CD4-positive, alpha-beta T cell (primary cell): Measurements from ENCODE around the gene SNAP47. TPM values are rescaled to one million over a fixed set of nuclear protein-coding genes. Genes with fewer than 3 reads are reported as not detected.

Source experiments
- ATAC-seq: fragments of 200-7000 bp; cut with Tn5 transposase; one replicate; pipeline ENCODE4 v1.10.0; 2022; ENCODE audit warnings: mild to moderate bottlenecking; ENCODE audit not compliant: poor library complexity
- CTCF ChIA-PET: fragments of 350-600 bp; sonication (Branson Sonifier 250); formaldehyde crosslinking; loops from one replicate; lab custom pipeline; 2021; ENCODE audit warnings: antibody characterized with exemption, inconsistent platforms; lab: Charles Lee
- POLR2A ChIA-PET: fragments of 350-600 bp; sonication (Branson Sonifier 250); formaldehyde crosslinking; loops from one replicate; lab custom pipeline; 2021; ENCODE audit warnings: antibody characterized with exemption, inconsistent platforms; lab: Charles Lee
- DNase-seq, 14 experiments: peaks; one replicate each; pipeline ENCODE4 v3.0.0-alpha.2; 2013 to 2020; ENCODE audit warnings: mixed read lengths in 2 of 14
- H3K27ac ChIP-seq, 2 donors: one replicate each; pipeline versions ENCODE4 v1.5.1 to v1.7.0; 2013; ENCODE audit warnings: low read length in 2 of 2, low read depth in 1 of 2, mild to moderate bottlenecking in 1 of 2
- H3K27me3 ChIP-seq, 2 experiments: 1 replicate in 1 of 2; 2 replicates in 1 of 2; pipeline versions ENCODE4 v1.6.1 to v1.7.0; 2013; ENCODE audit warnings: low read length in 2 of 2, control low read depth in 1 of 2, mild to moderate bottlenecking in 1 of 2, moderate library complexity in 1 of 2; ENCODE audit not compliant: insufficient read depth in 2 of 2, control insufficient read depth in 1 of 2
- H3K36me3 ChIP-seq: one replicate; pipeline ENCODE4 v1.6.1; 2013; ENCODE audit warnings: low read length, control low read depth; ENCODE audit not compliant: insufficient read depth
- H3K4me1 ChIP-seq: one replicate; pipeline ENCODE4 v1.6.1; 2013; ENCODE audit warnings: low read length, control low read depth; ENCODE audit not compliant: insufficient read depth
- H3K4me3 ChIP-seq: one replicate; pipeline ENCODE4 v1.5.1; 2013; ENCODE audit warnings: mild to moderate bottlenecking, low read length, moderate library complexity
- H3K9me3 ChIP-seq, 2 experiments: 1 replicate in 1 of 2; 2 replicates in 1 of 2; pipeline versions ENCODE4 v1.6.1 to v1.7.0; 2013; ENCODE audit warnings: low read length in 2 of 2, mild to moderate bottlenecking in 2 of 2, control low read depth in 1 of 2, moderate library complexity in 1 of 2; ENCODE audit not compliant: control insufficient read depth in 1 of 2, insufficient read depth in 1 of 2
- H3K27ac Mint-ChIP-seq: one replicate; pipeline ENCODE4 v1.8.0; 2020; ENCODE audit warnings: mixed read lengths
- H3K27me3 Mint-ChIP-seq: one replicate; pipeline ENCODE4 v1.8.0; 2021; ENCODE audit warnings: mixed read lengths
- H3K36me3 Mint-ChIP-seq: one replicate; pipeline ENCODE4 v1.8.0; 2021; ENCODE audit warnings: low read depth, mixed read lengths
- H3K4me1 Mint-ChIP-seq: one replicate; pipeline ENCODE4 v1.8.0; 2021; ENCODE audit warnings: low read depth, mixed read lengths
- H3K4me3 Mint-ChIP-seq: one replicate; pipeline ENCODE4 v1.8.0; 2020; ENCODE audit warnings: mild to moderate bottlenecking, mixed read lengths
- H3K9me3 Mint-ChIP-seq: one replicate; pipeline ENCODE4 v1.8.0; 2020; ENCODE audit warnings: mixed read lengths
- intact Hi-C, 2 experiments: fragments of 100-400 bp; cut with DNase I in 1 of 2; cut with micrococcal nuclease in 1 of 2; formaldehyde crosslinking; loops; one replicate each; pipeline versions ENCODE4 v1.15.1 to v1.9.0; 2023 to 2025; cut with DNase I, micrococcal nuclease
- total RNA-seq, 174 experiments: library from RNA in 2 of 174; stranded (reverse) in 2 of 174; gene quantifications; one replicate each; pipeline ENCODE4 v1.2.3 and lab custom pipeline; 2021 to 2026
- TF ChIP-seq, protein P1 (sequence below): fragments of 200-600 bp; IDR thresholded peaks from one replicate; pipeline ENCODE4 v1.8.0; 2022; ENCODE audit warnings: antibody characterized with exemption, mild to moderate bottlenecking

The SNAP47 gene
- total RNA-seq, 2 experiments from 2014 or later = 12.8 to 14.0 TPM

- Mint-ChIP-seq H3K27me3 (no peaks in the 10 kb centered on the region), H3K27ac (no peak overlapping the region), H3K4me3 (no peak overlapping the region), H3K4me1 (peaks cover 38% of the 10 kb centered on the region), H3K36me3 (peaks cover 65% of the 10 kb centered on the region), H3K9me3 (no peaks in the 10 kb centered on the region)
- no peaks in the 10 kb centered on the region for H3K9me3 ChIP-seq
- POLR2A ChIA-PET = interaction anchor here (0.6 kb wide), 1 partner anchor 69 kb away, joined by 3 read pairs; no protein-coding TSS in a partner anchor
- no peak for ATAC-seq
- H3K27me3 ChIP-seq = no peaks in the 10 kb centered on the region
- CTCF ChIA-PET = no interaction called here
- DNase-seq = no peak
- intact Hi-C loops = no loop called here
- TF ChIP-seq, protein P1, sequence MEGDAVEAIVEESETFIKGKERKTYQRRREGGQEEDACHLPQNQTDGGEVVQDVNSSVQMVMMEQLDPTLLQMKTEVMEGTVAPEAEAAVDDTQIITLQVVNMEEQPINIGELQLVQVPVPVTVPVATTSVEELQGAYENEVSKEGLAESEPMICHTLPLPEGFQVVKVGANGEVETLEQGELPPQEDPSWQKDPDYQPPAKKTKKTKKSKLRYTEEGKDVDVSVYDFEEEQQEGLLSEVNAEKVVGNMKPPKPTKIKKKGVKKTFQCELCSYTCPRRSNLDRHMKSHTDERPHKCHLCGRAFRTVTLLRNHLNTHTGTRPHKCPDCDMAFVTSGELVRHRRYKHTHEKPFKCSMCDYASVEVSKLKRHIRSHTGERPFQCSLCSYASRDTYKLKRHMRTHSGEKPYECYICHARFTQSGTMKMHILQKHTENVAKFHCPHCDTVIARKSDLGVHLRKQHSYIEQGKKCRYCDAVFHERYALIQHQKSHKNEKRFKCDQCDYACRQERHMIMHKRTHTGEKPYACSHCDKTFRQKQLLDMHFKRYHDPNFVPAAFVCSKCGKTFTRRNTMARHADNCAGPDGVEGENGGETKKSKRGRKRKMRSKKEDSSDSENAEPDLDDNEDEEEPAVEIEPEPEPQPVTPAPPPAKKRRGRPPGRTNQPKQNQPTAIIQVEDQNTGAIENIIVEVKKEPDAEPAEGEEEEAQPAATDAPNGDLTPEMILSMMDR = no peak
- no peak overlapping the region for H3K4me3 ChIP-seq
- peaks cover 31% of the 10 kb centered on the region for H3K4me1 ChIP-seq
- no peak overlapping the region for H3K27ac ChIP-seq
- peaks cover 53% of the 10 kb centered on the region for H3K36me3 ChIP-seq
Measured at GRCh38 chr1:227749916-227750710, 14.9 kb downstream of the SNAP47 start.

DNA sequence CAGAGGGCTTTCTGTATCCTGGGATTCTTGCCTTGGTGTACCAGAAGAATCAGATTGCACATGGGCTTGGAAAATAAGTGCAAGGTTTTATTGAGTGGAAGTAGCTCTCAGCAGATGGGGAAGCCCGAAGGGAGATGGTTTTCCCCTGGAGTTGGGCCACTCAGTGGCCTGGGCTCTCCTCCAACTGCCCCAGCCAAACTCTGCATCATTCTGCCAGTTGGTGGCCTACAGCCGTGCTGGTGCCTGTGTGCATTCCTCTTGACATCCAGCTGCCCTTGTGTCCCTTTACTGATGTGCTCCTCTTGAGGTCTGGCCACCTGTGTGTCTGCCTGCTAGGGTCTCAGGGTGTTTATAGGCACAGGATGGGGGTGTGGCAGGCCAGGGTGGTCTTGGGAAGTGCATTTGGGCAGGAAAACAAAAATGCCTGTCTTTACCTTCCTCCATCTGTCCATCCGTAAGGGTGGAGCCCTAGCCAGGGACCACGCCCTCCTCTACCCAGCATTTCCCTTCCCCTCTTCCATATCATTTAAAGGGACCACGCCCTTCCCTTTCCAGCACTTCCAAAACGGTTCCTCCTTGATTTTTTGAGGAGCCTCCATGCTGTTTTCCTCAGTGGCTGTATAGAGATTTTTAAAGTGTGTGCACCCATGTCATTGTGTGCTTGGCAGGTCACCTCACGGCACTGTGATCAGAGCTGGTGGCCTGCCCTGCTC, 18.9 kb downstream of the SNAP47 start:
- intact Hi-C loops = no loop called here
- no peak for DNase-seq
- Mint-ChIP-seq H3K4me1 (peaks cover 36% of the 10 kb centered on the region), H3K4me3 (no peak overlapping the region), H3K27ac (no peak overlapping the region), H3K9me3 (no peaks in the 10 kb centered on the region), H3K27me3 (no peaks in the 10 kb centered on the region), H3K36me3 (peaks cover 68% of the 10 kb centered on the region)
- Histone ChIP-seq H3K36me3 (peaks cover 48% of the 10 kb centered on the region), H3K9me3 (no peaks in the 10 kb centered on the region), H3K4me3 (no peak overlapping the region), H3K4me1 (peaks cover 16% of the 10 kb centered on the region), H3K27ac (no peak overlapping the region), H3K27me3 (no peaks in the 10 kb centered on the region)
- ChIA-PET CTCF (no interaction called here), POLR2A (no interaction called here)
- TF ChIP-seq, protein P1 = no peak
- no peak for ATAC-seq

GRCh38 chr1:227754958-227755357, 19.7 kb downstream of the SNAP47 start:
- Histone ChIP-seq H3K9me3 (no peaks in the 10 kb centered on the region), H3K36me3 (peaks cover 48% of the 10 kb centered on the region), H3K4me1 (peaks cover 16% of the 10 kb centered on the region), H3K27ac (no peak overlapping the region), H3K27me3 (no peaks in the 10 kb centered on the region), H3K4me3 (no peak overlapping the region)
- intact Hi-C loops = no loop called here
- Mint-ChIP-seq H3K27ac (no peak overlapping the region), H3K4me3 (no peak overlapping the region), H3K36me3 (peaks cover 68% of the 10 kb centered on the region), H3K4me1 (peaks cover 29% of the 10 kb centered on the region), H3K27me3 (no peaks in the 10 kb centered on the region), H3K9me3 (no peaks in the 10 kb centered on the region)
- ChIA-PET CTCF (no interaction called here), POLR2A (no interaction called here)
- DNase-seq (no peak), ATAC-seq (no peak)
- TF ChIP-seq, protein P1 = no peak
